Measurements from ENCODE around the gene TRPM5.

TRPM5 gene

DNA sequence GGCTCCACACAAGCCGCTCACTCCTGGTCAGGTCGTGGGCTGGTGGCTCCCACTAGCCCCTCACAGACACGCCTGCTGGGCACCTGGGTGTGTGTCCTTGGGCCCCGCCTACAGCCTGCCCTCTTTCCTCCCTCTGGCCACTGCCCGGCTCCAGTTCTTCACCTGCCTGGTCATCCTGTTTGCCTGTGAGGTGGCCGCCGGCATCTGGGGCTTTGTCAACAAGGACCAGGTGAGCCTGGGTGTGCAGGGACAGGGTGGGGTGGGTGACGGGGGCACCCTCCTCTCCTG is 49.6 kb downstream of the TRPM5 start:
- no peak overlapping the region for H3K4me3 ChIP-seq (ENCODE audit: control insufficient read depth, low read depth, low read length)
- TF ChIP-seq, protein P1, sequence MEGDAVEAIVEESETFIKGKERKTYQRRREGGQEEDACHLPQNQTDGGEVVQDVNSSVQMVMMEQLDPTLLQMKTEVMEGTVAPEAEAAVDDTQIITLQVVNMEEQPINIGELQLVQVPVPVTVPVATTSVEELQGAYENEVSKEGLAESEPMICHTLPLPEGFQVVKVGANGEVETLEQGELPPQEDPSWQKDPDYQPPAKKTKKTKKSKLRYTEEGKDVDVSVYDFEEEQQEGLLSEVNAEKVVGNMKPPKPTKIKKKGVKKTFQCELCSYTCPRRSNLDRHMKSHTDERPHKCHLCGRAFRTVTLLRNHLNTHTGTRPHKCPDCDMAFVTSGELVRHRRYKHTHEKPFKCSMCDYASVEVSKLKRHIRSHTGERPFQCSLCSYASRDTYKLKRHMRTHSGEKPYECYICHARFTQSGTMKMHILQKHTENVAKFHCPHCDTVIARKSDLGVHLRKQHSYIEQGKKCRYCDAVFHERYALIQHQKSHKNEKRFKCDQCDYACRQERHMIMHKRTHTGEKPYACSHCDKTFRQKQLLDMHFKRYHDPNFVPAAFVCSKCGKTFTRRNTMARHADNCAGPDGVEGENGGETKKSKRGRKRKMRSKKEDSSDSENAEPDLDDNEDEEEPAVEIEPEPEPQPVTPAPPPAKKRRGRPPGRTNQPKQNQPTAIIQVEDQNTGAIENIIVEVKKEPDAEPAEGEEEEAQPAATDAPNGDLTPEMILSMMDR (IDR thresholded peaks at IDR 0.05; ENCODE audit: control insufficient read depth, insufficient read depth, low read depth, low read length, missing control alignments) = no peak
- DNase-seq (ENCODE audit: low read depth) = no peak
